Glomerular visceral epithelial cell (primary cell): ENCODE measurements around the gene PDE9A.

Experiments used
- DNase-seq: peaks from one replicate; pipeline ENCODE4 v3.0.0-alpha.2; 2016; ENCODE audit errors: extremely low spot score

PDE9A gene

GRCh38 chr21:42655796-42656770 is 2.7 kb downstream of the PDE9A start:
- no peak for DNase-seq

DNA sequence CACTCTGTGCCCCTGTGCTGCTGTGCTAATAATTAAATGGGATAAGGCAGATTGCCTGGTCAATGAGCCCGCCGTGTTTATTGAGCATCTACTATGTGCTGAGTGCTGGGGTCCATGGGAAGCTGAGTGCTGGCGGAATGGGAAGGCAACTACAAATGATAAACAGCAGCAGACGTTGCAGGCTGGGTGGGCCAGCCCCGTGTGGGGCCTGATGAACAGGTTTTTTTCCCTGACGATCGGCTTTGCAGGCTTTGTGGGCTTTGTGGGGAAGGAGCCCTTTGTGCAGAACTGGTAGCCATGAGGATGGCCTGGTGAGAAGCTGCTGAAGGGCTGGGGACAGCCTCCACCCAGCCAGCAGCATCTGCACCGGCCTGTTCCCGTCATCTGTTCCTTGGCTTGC is 3.5 kb downstream of the PDE9A start:
- DNase-seq = no peak

GRCh38 chr21:42657676-42658319 is 4.4 kb downstream of the PDE9A start:
- no peak for DNase-seq

DNA sequence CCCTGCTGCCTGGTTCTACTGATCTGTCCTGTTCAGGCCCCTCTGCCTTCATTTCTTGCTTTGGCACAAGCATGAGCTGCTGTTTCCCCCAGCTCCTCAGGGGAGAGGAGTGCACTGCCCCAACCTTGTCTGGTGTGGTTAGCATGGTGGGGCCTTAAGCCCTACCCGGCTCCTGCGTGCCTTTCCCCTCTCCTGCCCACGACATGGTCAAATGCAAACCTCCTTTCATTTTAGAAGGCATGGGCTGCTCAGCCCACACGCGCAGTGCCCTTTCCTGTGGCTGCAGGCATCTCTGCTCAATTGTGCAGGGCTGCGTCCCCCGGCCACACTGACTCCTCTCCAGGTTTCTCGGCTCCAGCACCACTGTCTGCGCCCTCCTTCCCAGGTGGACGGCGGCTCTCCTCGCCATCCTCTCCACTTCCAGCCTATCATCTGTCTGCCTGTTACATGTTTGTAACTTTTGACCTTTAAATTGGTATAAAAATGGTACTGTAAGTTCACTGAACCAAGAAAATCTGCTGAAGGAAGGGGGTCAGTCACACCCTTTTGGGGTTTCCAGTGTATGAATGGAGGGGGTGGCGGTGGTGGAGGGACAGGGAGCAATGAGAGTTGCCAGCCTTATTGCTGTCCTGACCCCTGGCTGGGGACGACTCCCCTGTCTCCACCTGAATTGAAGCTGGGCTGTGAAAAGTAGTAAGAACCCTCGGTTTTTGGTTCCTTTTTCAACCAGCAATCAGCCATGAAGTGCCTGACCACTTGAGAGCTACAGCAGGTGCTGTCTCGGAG is 5.1 kb downstream of the PDE9A start:
- no peak for DNase-seq

GRCh38 chr21:42659416-42660117 is 6.1 kb downstream of the PDE9A start:
- DNase-seq = no peak

DNA sequence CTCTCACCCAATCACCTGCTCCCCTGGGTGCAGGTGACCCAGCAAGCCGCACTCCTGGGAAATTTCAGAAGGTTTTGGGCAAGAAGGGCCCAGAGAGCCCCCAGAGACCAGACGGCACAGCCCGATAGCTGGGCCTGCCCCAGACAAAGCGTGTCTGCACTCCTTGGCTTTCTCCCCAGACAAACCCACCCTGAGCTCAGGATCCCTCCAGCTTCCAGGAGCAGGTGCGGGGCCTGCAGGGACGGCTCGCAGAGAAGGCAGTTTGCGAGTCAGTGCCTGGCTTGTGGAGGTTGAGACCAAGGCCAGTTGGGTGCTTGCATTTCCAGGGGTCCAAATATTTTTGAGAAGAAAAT is 6.7 kb downstream of the PDE9A start:
- no peak for DNase-seq

- DNase-seq = no peak
Measured at GRCh38 chr21:42661688-42662429, 8.4 kb downstream of the PDE9A start.

GRCh38 chr21:42662430-42663199 is 9.2 kb downstream of the PDE9A start:
- no peak for DNase-seq

DNA sequence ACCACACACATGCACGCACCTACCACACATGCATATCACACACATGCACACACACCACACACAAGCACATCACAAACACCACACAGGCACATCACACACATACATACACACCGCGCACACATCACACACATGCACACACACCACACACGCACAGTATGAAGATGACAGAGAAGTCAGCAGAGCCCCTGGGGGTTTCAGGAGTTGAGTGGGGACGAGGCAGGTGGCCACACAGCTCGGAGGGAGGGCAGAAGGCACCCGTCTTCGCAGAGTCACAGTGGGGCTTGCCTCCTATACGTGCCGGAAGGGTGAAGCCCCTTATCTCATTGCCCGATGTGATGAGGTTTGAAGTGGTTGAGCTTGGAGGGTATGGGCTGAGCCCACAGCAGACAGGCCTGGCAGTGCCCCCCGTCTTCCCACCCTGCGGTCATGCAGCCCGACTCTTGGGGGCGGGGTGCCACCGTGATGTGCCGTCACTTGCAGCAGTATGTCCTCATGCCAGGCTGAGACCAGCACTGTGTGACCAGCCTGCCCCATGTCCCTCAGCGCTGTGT is 9.9 kb downstream of the PDE9A start:
- DNase-seq = no peak

DNA sequence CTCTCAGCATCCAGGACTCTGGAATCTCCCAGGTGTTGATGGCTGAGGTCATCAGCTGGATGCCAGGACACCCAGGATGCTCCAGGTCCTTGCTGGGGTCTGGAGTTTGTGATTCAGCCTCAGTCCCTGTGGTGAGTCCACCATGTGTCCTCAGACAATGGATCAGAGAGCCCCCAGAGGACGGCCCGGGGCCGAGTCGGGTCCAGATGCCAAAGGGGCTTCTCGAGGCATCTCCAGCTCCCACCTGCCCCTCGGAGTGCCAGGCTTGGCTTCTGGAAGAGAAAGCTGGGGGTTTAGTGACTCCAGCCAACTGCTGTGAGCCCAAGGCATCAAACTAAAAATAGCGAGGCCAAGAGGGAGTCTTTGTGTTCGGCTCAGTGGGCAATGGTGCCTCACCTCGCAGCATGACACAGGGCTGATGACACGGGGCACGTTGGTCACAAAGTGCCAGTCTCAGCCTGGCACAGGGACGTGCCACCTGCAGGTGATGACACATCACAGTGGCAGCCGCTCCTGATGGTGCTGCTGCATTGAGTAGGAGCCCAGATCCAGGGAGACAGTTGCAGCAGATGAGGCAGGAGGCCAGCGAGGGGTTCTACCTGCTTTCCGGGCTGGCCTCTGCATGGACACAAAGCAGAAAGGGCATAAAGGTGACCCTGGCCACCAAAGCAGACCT is 10.6 kb downstream of the PDE9A start:
- DNase-seq = no peak

DNA sequence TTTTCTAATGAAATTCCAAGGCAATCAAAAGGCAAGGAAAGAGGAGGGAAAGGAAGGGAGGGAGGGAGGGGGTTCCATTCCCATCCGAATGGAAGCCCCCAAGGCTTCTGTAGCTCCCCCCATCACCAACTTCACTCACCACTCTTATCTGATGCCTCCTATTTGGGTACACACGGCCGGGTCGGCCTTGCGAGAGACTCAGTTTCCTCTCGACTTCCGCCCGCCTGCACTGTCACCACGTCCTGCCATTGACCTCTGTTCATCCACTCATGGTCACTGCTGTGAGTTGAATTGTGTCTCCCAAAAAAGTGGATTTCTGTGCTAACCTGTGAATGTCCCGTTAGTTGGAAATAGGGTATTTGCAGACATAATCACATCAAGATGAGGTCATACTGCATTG is 11.2 kb downstream of the PDE9A start:
- DNase-seq = no peak

DNA sequence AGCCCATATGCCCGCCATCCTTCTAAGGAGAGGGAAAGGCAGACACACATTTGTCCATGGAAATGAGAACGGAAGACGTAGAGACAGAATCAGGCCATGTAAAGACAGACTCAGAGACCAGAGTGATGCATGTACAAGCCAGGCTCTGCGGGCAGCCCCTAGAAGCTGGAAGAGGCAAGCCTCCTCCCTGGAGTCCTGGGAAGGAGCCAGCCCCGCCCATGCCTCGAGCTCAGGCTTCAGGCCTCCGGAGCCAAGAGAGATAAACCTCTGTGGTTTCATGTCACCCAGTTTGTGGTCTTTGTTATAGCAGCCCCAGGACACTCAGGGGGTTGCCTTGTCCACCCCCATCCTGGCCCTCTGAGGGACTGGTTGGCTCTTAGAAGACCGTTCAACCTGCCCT is 11.6 kb downstream of the PDE9A start:
- no peak for DNase-seq

GRCh38 chr21:42665484-42665883 is 12.1 kb downstream of the PDE9A start:
- DNase-seq = no peak

DNA sequence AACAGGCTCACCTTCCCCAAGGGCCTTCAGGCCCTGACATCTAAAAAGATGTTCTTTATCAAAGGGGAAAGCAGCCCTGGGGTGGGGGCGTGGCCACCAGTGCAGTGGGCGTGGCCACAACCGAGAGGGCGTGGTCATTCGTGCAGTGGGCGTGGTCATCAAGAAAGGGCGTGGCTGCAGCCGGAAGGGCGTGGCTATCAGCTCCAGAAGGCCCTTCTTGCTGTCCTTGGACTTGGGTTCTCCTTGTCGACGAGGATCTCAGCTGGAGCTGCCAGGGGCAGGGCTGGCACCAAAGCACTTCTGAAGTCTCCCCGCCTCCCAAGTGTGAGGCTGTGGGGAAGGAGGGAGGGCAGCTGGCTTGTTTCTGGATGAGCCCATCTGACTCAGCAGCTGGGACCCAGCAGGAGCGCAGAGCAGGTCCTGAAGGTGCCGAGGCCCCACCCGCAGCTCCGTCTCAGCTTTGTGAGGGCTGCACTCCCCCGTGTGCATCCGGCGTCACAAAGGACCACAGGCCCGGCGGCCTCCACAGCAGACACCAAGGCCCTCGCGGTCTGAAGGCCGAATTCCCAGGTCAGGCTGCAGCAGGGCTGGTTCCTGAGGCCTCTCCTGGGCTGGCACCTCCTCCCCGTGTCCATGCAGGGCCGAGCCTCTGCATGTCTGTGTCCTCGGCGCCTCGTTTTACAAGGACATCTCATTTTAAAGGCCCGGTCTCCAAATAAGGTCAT is 12.8 kb downstream of the PDE9A start:
- no peak for DNase-seq

GRCh38 chr21:42666925-42667324 is 13.5 kb downstream of the PDE9A start:
- DNase-seq = no peak

DNA sequence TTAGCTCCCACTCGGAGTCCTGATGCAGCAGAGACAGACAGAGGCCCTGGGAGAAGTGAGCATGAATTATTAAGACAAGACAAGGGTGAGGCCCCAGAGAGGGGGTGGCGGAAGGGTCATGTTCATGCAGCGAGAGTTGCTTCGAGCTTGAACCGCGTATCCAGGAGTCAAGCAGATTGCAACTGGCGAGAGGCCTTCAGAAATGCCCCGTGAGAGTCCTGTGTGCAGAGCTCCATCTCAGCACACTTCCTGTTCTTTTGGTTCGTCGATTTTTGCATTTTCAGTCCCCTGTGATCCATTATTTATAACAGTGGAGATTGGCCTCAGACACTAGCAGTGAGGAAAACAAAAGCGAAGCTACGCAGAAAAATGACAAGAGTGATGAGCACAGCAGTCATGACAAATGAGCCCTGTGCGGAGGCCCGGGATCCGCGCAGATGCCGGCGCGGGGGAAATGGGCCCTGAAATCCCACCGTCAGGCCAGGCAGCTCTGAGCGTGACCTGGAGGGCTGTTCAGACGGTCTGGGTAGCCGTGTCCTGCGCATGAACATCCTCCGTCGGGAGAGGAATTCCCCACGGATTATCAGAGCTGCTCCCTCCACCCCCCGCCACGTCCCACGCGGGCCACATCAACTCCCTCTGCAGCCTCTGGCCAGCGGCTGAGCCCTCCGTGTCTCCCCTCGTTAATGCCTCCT is 15.0 kb downstream of the PDE9A start:
- no peak for DNase-seq

DNA sequence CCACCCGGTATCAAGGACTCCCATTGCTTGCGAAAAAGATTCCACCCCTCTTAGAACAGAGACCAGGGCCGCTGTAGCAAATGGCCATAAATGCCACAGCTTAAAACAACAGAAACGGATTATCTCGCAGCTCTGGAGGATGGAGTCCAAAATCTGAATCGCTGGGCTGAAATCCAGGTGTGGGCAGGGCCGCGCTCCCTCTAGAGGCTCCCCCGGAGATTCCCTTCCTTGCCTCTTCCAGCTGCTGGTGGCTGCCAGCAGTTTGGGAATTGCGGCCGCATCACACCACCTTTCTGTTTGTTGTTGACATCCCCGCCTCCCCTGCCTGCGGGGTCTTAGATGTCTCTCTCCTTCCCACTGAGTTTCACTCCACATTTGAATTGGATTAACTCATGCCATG is 15.6 kb downstream of the PDE9A start:
- DNase-seq = no peak
